Measurements from ENCODE around the gene MGST1.

DNA sequence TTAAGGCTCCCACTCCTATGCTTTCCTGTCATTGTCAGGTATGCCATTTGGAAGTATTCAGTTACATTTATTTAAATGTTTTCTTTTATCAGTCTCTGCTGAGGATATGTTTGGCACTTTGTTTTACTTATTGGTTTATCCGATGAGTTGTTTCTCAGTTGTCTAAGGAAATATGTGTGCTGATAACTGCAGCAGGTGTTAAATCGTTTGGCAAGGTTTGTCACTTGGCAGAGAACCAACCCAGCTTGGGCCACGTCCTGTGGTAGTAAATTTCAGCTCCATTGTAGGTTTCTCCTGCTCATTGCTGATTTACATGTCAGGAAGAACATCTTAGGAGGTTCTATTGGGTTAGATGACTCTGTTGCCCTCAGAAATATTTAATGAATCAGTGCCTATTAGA, 22.0 kb upstream of the MGST1 start:
- TF ChIP-seq, protein P1, sequence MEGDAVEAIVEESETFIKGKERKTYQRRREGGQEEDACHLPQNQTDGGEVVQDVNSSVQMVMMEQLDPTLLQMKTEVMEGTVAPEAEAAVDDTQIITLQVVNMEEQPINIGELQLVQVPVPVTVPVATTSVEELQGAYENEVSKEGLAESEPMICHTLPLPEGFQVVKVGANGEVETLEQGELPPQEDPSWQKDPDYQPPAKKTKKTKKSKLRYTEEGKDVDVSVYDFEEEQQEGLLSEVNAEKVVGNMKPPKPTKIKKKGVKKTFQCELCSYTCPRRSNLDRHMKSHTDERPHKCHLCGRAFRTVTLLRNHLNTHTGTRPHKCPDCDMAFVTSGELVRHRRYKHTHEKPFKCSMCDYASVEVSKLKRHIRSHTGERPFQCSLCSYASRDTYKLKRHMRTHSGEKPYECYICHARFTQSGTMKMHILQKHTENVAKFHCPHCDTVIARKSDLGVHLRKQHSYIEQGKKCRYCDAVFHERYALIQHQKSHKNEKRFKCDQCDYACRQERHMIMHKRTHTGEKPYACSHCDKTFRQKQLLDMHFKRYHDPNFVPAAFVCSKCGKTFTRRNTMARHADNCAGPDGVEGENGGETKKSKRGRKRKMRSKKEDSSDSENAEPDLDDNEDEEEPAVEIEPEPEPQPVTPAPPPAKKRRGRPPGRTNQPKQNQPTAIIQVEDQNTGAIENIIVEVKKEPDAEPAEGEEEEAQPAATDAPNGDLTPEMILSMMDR (conservative IDR thresholded peaks at IDR 0.05; ENCODE audit: low read length): no peak
- no peak for TF ChIP-seq EZH2phosphoT487 (IDR thresholded peaks at IDR 0.05; ENCODE audit: borderline replicate concordance)
